ENCODE results near the gene ATP6V1C2. TPM values are rescaled to one million over a fixed set of nuclear protein-coding genes. Genes with fewer than 3 reads are reported as not detected.

ATP6V1C2 gene
- total RNA-seq, 1 donor from 2014 or later: 0.11 TPM

- no peaks in the 10 kb centered on the region for H3K9me3 ChIP-seq (ENCODE audit: low read depth)
- no peak for DNase-seq (ENCODE audit: low spot score)
- H3K4me1 Mint-ChIP-seq: peaks cover 2% of the 10 kb centered on the region
These were observed 18.8 kb downstream of the ATP6V1C2 start for GRCh38 chr2:10740226-10740625.

GRCh38 chr2:10741139-10741538 lies 19.7 kb downstream of the ATP6V1C2 start:
- Mint-ChIP-seq H3K27ac (peak overlapping the region; percentile 68), H3K9me3 (no peaks in the 10 kb centered on the region), H3K4me3 (no peak overlapping the region), H3K36me3 (no peaks in the 10 kb centered on the region), H3K27me3 (ENCODE audit: insufficient read depth, low read depth) (no peaks in the 10 kb centered on the region), H3K4me1 (peaks cover 2% of the 10 kb centered on the region)
- Histone ChIP-seq H3K36me3 (no peaks in the 10 kb centered on the region), H3K9me3 (ENCODE audit: low read depth) (no peaks in the 10 kb centered on the region), H3K27ac (no peak overlapping the region), H3K27me3 (no peaks in the 10 kb centered on the region), H3K4me3 (no peak overlapping the region), H3K9ac (no peak overlapping the region), H4K20me1 (ENCODE audit: low read depth) (no peaks in the 10 kb centered on the region), H3K79me2 (ENCODE audit: low read depth) (no peaks in the 10 kb centered on the region), H3K4me2 (no peak overlapping the region), H3F3A (ENCODE audit: low read depth) (no peaks in the 10 kb centered on the region), H3K4me1 (no peaks in the 10 kb centered on the region), H2AFZ (replicated peaks) (no peak overlapping the region)
- no peak for TF ChIP-seq CTCF (IDR thresholded peaks at IDR 0.05)
- no peak for TF ChIP-seq EZH2 (IDR thresholded peaks at IDR 0.05)
- no peak for TF ChIP-seq EZH2phosphoT487 (IDR thresholded peaks at IDR 0.05)
- no peak for DNase-seq (ENCODE audit: low spot score)

More at GRCh38 chr2:10740226-10740625, 18.8 kb downstream of the ATP6V1C2 start:
- H3K27ac ChIP-seq: no peak overlapping the region
- no peaks in the 10 kb centered on the region for H3K36me3 ChIP-seq
- no peaks in the 10 kb centered on the region for H3F3A ChIP-seq (ENCODE audit: low read depth)
- no peak overlapping the region for H3K4me3 Mint-ChIP-seq
- no peaks in the 10 kb centered on the region for H3K27me3 Mint-ChIP-seq (ENCODE audit: insufficient read depth, low read depth)
- H3K36me3 Mint-ChIP-seq: no peaks in the 10 kb centered on the region
- H2AFZ ChIP-seq (replicated peaks): no peak overlapping the region
- no peaks in the 10 kb centered on the region for H3K27me3 ChIP-seq
- H4K20me1 ChIP-seq (ENCODE audit: low read depth): no peaks in the 10 kb centered on the region
- TF ChIP-seq EZH2 (IDR thresholded peaks at IDR 0.05) (no peak), CTCF (IDR thresholded peaks at IDR 0.05) (no peak), EZH2phosphoT487 (IDR thresholded peaks at IDR 0.05) (no peak)
- no peaks in the 10 kb centered on the region for H3K9me3 Mint-ChIP-seq
- no peak overlapping the region for H3K9ac ChIP-seq
- no peak overlapping the region for H3K4me2 ChIP-seq
- H3K4me1 ChIP-seq: no peaks in the 10 kb centered on the region
- H3K4me3 ChIP-seq: no peak overlapping the region
- no peaks in the 10 kb centered on the region for H3K79me2 ChIP-seq (ENCODE audit: low read depth)
- H3K27ac Mint-ChIP-seq: no peak overlapping the region

- no peak for DNase-seq (ENCODE audit: low spot score)
- Mint-ChIP-seq H3K9me3 (no peaks in the 10 kb centered on the region), H3K27ac (no peak overlapping the region), H3K27me3 (ENCODE audit: insufficient read depth, low read depth) (no peaks in the 10 kb centered on the region), H3K36me3 (no peaks in the 10 kb centered on the region), H3K4me3 (no peak overlapping the region), H3K4me1 (peaks cover 2% of the 10 kb centered on the region)
- no peaks in the 10 kb centered on the region for H3F3A ChIP-seq (ENCODE audit: low read depth)
- H2AFZ ChIP-seq (replicated peaks): no peak overlapping the region
- no peak overlapping the region for H3K9ac ChIP-seq
- H3K79me2 ChIP-seq (ENCODE audit: low read depth): no peaks in the 10 kb centered on the region
- H3K9me3 ChIP-seq (ENCODE audit: low read depth): no peaks in the 10 kb centered on the region
- no peak for TF ChIP-seq EZH2phosphoT487 (IDR thresholded peaks at IDR 0.05)
- no peak for TF ChIP-seq EZH2 (IDR thresholded peaks at IDR 0.05)
- TF ChIP-seq CTCF (IDR thresholded peaks at IDR 0.05): no peak
- no peaks in the 10 kb centered on the region for H3K27me3 ChIP-seq
- no peaks in the 10 kb centered on the region for H3K36me3 ChIP-seq
- no peak overlapping the region for H3K4me2 ChIP-seq
- H3K4me3 ChIP-seq: no peak overlapping the region
- H3K4me1 ChIP-seq: no peaks in the 10 kb centered on the region
- no peak overlapping the region for H3K27ac ChIP-seq
- no peaks in the 10 kb centered on the region for H4K20me1 ChIP-seq (ENCODE audit: low read depth)
These were observed 21.2 kb downstream of the ATP6V1C2 start for GRCh38 chr2:10742666-10743065.

Data from neural progenitor cell (in vitro differentiated cells).